WTC11 (cell line): Measurements from ENCODE around the gene C1QTNF8. TPM values are rescaled to one million over a fixed set of nuclear protein-coding genes. Genes with fewer than 3 reads are reported as not detected.
A peak's percentile ranks its signal among the peaks of the same experiment; 100 is the strongest.

Source experiments
- ATAC-seq: fragments of 200-7000 bp; cut with Tn5 transposase; 2 replicates; pipeline ENCODE4 v1.10.0; 2021; ENCODE audit warnings: mild to moderate bottlenecking, moderate library complexity
- CTCF ChIA-PET: fragments of 300-600 bp; sonication (Branson Sonifier 250); formaldehyde crosslinking; loops from one replicate; lab custom pipeline; 2021; ENCODE audit warnings: antibody characterized with exemption; lab: Charles Lee
- POLR2A ChIA-PET: fragments of 350-600 bp; sonication (Branson Sonifier 250); formaldehyde crosslinking; loops from one replicate; lab custom pipeline; 2021; ENCODE audit warnings: antibody characterized with exemption; lab: Charles Lee
- DNase-seq: peaks from one replicate; pipeline ENCODE4 v3.0.0; 2021; ENCODE audit warnings: low spot score
- H3K27ac Mint-ChIP-seq: 2 replicates; pipeline ENCODE4 v1.8.0; 2021; ENCODE audit warnings: mixed read lengths
- H3K27me3 Mint-ChIP-seq: 2 replicates; pipeline ENCODE4 v1.8.0; 2021; ENCODE audit warnings: low read depth, mild to moderate bottlenecking, moderate library complexity, mixed read lengths
- H3K36me3 Mint-ChIP-seq: 2 replicates; pipeline ENCODE4 v1.8.0; 2021; ENCODE audit warnings: mixed read lengths
- H3K4me1 Mint-ChIP-seq: 2 replicates; pipeline ENCODE4 v1.8.0; 2022; ENCODE audit warnings: mixed read lengths
- H3K4me3 Mint-ChIP-seq: 2 replicates; pipeline ENCODE4 v1.8.0; 2021; ENCODE audit warnings: mild to moderate bottlenecking, moderate library complexity, mixed read lengths
- H3K9me3 Mint-ChIP-seq: 2 replicates; pipeline ENCODE4 v1.8.0; 2021; ENCODE audit warnings: mixed read lengths
- ATF1 ChIP-seq: sonication (generic); formaldehyde crosslinking; IDR thresholded peaks from 2 replicates; pipeline ENCODE4 v1.8.1; 2023; ENCODE audit warnings: mild to moderate bottlenecking, moderate library complexity, missing genetic modification reagents
- EMX1 ChIP-seq: fragments of 250-450 bp; sonication (Bioruptor Pico); IDR thresholded peaks from 2 replicates; pipeline ENCODE4 v1.8.0; 2021; ENCODE audit warnings: mild to moderate bottlenecking
- FOXK1 ChIP-seq: sonication (generic); formaldehyde crosslinking; IDR thresholded peaks from 2 replicates; pipeline ENCODE4 v1.8.0; 2022; ENCODE audit warnings: mild to moderate bottlenecking, moderate library complexity, missing genetic modification reagents
- HMGA2 ChIP-seq: fragments of 250-450 bp; sonication (Bioruptor Pico); IDR thresholded peaks from 2 replicates; pipeline ENCODE4 v1.4.0; 2021; ENCODE audit warnings: mild to moderate bottlenecking, moderate library complexity
- IRF2 ChIP-seq: sonication (generic); formaldehyde crosslinking; IDR thresholded peaks from 2 replicates; pipeline ENCODE4 v1.8.0; 2022; ENCODE audit warnings: low read depth, missing genetic modification reagents, borderline replicate concordance
- NFYB ChIP-seq: sonication (generic); formaldehyde crosslinking; conservative IDR thresholded peaks from 2 replicates; pipeline ENCODE4 v1.8.0; 2022; ENCODE audit warnings: low read depth, missing genetic modification reagents
- RELA ChIP-seq: sonication (generic); formaldehyde crosslinking; IDR thresholded peaks from 2 replicates; pipeline ENCODE4 v1.8.1; 2022; ENCODE audit warnings: missing genetic modification reagents, mild to moderate bottlenecking, borderline replicate concordance
- TCF7 ChIP-seq: sonication (generic); formaldehyde crosslinking; IDR thresholded peaks from 2 replicates; pipeline ENCODE4 v1.8.0; 2022; ENCODE audit warnings: mild to moderate bottlenecking, low read depth, missing genetic modification reagents, moderate library complexity
- TEAD4 ChIP-seq: sonication (generic); formaldehyde crosslinking; IDR thresholded peaks from 2 replicates; pipeline ENCODE4 v1.8.0; 2022; ENCODE audit warnings: mild to moderate bottlenecking, missing genetic modification reagents
- ZNF121 ChIP-seq: sonication (generic); formaldehyde crosslinking; IDR thresholded peaks from 2 replicates; pipeline ENCODE4 v1.8.0; 2023; ENCODE audit warnings: missing genetic modification reagents
- ZNF423 ChIP-seq: fragments of 250-450 bp; sonication (Bioruptor Pico); IDR thresholded peaks from 2 replicates; pipeline ENCODE4 v2.1.2; 2022; ENCODE audit warnings: mild to moderate bottlenecking, moderate library complexity
- total RNA-seq: library from RNA; stranded (reverse); gene quantifications from 3 replicates; pipeline ENCODE4 v1.2.3, GENCODE V29; 2021
- TF ChIP-seq, protein P1 (sequence below): sonication (generic); formaldehyde crosslinking; IDR thresholded peaks from 2 replicates; pipeline ENCODE4 v1.8.1; 2023; ENCODE audit warnings: mild to moderate bottlenecking, missing genetic modification reagents, borderline replicate concordance
- TF ChIP-seq, protein P2 (sequence below): sonication (generic); formaldehyde crosslinking; IDR thresholded peaks from 2 replicates; pipeline ENCODE4 v1.8.1; 2022; ENCODE audit warnings: mild to moderate bottlenecking, moderate library complexity, missing genetic modification reagents
- TF ChIP-seq, protein P3 (sequence below): sonication (generic); formaldehyde crosslinking; IDR thresholded peaks from 2 replicates; pipeline ENCODE4 v1.8.0; 2022; ENCODE audit warnings: mild to moderate bottlenecking, missing genetic modification reagents
- TF ChIP-seq, protein P4 (sequence below): fragments of 200-600 bp; IDR thresholded peaks from 2 replicates; pipeline ENCODE4 v1.8.0; 2022; ENCODE audit warnings: antibody characterized with exemption
- TF ChIP-seq, protein P5 (sequence below): sonication (generic); formaldehyde crosslinking; IDR thresholded peaks from 2 replicates; pipeline ENCODE4 v1.8.1; 2022; ENCODE audit warnings: missing genetic modification reagents, borderline replicate concordance
- TF ChIP-seq, protein P6 (sequence below): fragments of 250-450 bp; sonication (Bioruptor Pico); IDR thresholded peaks from 2 replicates; pipeline ENCODE4 v1.9.0; 2021; ENCODE audit warnings: mild to moderate bottlenecking
- TF ChIP-seq, protein P7 (sequence below): sonication (generic); formaldehyde crosslinking; IDR thresholded peaks from 2 replicates; pipeline ENCODE4 v1.8.0; 2022; ENCODE audit warnings: mild to moderate bottlenecking, missing genetic modification reagents
- TF ChIP-seq, protein P8 (sequence below): sonication (generic); formaldehyde crosslinking; IDR thresholded peaks from 2 replicates; pipeline ENCODE4 v1.8.1; 2023; ENCODE audit warnings: mild to moderate bottlenecking, missing genetic modification reagents, moderate library complexity

The C1QTNF8 gene
- total RNA-seq, 1 experiment from 2014 or later, result 0.13 TPM

DNA sequence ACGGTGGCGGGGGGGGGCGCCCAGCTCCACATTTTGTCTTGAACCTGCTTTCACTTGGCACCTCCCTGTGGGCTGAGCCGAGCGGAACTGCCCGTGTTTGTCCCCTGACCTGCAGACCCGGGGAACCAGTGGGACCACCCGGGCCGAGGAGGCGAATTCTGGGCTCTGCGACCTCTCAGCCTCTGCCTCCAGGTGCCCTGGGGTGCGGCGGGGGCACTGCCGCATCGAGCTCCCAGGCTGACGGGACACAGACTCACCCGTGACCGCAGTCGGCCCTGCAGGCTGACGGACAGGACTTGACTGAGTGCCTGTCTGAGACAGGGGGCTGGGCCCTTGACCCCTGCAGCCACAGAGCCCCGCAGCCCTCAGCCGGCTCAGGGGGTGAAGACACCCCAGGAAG, 11.1 kb upstream of the C1QTNF8 start (continued):
- TF ChIP-seq ATF1, result no peak
- TF ChIP-seq, all 79 proteins: peak for 0

DNA sequence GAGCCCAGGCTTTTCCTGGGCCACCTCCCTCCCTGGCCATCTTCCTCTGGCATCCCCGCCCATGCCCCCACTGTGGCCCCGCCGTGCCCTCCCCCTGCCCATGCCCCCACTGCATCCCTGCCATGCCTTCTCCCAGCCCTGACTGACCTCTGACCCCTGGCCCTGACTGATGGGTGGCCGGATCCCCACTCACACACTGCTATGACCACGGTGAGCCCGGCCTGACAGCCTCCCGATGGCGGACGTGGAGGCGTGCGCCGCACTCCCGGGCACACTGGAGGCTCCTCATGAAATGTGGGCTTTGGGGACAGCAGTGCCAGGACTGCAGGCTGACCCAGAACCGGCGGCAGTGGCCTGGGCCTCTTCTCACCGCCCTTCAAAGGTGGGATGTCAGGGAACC, 10.6 kb upstream of the C1QTNF8 start:
- Mint-ChIP-seq H3K27me3 (peaks cover 13% of the 10 kb centered on the region; the same call in 1 of the 2 replicates), H3K9me3 (no peaks in the 10 kb centered on the region), H3K4me1 (no peaks in the 10 kb centered on the region), H3K36me3 (no peaks in the 10 kb centered on the region), H3K4me3 (no peak overlapping the region), H3K27ac (no peak overlapping the region)
- CTCF ChIA-PET, result interaction anchor here (1.0 to 1.4 kb wide), 2 partner anchors 36 to 87 kb away, joined by 3 to 7 read pairs; no protein-coding TSS in a partner anchor
- POLR2A ChIA-PET, result no interaction called here
- no peak for ATAC-seq
- DNase-seq, result no peak
- no peak for TF ChIP-seq HMGA2
- TF ChIP-seq EMX1, result no peak
- TF ChIP-seq FOXK1 (CRISPR knock-in tag), result no peak
- TF ChIP-seq ZNF121, result no peak
- TF ChIP-seq, protein P1, sequence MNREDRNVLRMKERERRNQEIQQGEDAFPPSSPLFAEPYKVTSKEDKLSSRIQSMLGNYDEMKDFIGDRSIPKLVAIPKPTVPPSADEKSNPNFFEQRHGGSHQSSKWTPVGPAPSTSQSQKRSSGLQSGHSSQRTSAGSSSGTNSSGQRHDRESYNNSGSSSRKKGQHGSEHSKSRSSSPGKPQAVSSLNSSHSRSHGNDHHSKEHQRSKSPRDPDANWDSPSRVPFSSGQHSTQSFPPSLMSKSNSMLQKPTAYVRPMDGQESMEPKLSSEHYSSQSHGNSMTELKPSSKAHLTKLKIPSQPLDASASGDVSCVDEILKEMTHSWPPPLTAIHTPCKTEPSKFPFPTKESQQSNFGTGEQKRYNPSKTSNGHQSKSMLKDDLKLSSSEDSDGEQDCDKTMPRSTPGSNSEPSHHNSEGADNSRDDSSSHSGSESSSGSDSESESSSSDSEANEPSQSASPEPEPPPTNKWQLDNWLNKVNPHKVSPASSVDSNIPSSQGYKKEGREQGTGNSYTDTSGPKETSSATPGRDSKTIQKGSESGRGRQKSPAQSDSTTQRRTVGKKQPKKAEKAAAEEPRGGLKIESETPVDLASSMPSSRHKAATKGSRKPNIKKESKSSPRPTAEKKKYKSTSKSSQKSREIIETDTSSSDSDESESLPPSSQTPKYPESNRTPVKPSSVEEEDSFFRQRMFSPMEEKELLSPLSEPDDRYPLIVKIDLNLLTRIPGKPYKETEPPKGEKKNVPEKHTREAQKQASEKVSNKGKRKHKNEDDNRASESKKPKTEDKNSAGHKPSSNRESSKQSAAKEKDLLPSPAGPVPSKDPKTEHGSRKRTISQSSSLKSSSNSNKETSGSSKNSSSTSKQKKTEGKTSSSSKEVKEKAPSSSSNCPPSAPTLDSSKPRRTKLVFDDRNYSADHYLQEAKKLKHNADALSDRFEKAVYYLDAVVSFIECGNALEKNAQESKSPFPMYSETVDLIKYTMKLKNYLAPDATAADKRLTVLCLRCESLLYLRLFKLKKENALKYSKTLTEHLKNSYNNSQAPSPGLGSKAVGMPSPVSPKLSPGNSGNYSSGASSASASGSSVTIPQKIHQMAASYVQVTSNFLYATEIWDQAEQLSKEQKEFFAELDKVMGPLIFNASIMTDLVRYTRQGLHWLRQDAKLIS (CRISPR knock-in tag), result no peak
- TF ChIP-seq, protein P2, sequence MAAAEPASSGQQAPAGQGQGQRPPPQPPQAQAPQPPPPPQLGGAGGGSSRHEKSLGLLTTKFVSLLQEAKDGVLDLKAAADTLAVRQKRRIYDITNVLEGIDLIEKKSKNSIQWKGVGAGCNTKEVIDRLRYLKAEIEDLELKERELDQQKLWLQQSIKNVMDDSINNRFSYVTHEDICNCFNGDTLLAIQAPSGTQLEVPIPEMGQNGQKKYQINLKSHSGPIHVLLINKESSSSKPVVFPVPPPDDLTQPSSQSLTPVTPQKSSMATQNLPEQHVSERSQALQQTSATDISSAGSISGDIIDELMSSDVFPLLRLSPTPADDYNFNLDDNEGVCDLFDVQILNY, result no peak
- TF ChIP-seq IRF2 (CRISPR knock-in tag), result no peak
- no peak for TF ChIP-seq RELA
- TF ChIP-seq, protein P3, sequence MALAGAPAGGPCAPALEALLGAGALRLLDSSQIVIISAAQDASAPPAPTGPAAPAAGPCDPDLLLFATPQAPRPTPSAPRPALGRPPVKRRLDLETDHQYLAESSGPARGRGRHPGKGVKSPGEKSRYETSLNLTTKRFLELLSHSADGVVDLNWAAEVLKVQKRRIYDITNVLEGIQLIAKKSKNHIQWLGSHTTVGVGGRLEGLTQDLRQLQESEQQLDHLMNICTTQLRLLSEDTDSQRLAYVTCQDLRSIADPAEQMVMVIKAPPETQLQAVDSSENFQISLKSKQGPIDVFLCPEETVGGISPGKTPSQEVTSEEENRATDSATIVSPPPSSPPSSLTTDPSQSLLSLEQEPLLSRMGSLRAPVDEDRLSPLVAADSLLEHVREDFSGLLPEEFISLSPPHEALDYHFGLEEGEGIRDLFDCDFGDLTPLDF, result no peak
- TF ChIP-seq, protein P4, sequence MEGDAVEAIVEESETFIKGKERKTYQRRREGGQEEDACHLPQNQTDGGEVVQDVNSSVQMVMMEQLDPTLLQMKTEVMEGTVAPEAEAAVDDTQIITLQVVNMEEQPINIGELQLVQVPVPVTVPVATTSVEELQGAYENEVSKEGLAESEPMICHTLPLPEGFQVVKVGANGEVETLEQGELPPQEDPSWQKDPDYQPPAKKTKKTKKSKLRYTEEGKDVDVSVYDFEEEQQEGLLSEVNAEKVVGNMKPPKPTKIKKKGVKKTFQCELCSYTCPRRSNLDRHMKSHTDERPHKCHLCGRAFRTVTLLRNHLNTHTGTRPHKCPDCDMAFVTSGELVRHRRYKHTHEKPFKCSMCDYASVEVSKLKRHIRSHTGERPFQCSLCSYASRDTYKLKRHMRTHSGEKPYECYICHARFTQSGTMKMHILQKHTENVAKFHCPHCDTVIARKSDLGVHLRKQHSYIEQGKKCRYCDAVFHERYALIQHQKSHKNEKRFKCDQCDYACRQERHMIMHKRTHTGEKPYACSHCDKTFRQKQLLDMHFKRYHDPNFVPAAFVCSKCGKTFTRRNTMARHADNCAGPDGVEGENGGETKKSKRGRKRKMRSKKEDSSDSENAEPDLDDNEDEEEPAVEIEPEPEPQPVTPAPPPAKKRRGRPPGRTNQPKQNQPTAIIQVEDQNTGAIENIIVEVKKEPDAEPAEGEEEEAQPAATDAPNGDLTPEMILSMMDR, result no peak
- TF ChIP-seq, protein P5, sequence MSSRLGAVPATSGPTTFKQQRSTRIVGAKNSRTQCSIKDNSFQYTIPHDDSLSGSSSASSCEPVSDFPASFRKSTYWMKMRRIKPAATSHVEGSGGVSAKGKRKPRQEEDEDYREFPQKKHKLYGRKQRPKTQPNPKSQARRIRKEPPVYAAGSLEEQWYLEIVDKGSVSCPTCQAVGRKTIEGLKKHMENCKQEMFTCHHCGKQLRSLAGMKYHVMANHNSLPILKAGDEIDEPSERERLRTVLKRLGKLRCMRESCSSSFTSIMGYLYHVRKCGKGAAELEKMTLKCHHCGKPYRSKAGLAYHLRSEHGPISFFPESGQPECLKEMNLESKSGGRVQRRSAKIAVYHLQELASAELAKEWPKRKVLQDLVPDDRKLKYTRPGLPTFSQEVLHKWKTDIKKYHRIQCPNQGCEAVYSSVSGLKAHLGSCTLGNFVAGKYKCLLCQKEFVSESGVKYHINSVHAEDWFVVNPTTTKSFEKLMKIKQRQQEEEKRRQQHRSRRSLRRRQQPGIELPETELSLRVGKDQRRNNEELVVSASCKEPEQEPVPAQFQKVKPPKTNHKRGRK (CRISPR knock-in tag), result no peak
- no peak for TF ChIP-seq TCF7
- no peak for TF ChIP-seq NFYB (CRISPR knock-in tag)

DNA sequence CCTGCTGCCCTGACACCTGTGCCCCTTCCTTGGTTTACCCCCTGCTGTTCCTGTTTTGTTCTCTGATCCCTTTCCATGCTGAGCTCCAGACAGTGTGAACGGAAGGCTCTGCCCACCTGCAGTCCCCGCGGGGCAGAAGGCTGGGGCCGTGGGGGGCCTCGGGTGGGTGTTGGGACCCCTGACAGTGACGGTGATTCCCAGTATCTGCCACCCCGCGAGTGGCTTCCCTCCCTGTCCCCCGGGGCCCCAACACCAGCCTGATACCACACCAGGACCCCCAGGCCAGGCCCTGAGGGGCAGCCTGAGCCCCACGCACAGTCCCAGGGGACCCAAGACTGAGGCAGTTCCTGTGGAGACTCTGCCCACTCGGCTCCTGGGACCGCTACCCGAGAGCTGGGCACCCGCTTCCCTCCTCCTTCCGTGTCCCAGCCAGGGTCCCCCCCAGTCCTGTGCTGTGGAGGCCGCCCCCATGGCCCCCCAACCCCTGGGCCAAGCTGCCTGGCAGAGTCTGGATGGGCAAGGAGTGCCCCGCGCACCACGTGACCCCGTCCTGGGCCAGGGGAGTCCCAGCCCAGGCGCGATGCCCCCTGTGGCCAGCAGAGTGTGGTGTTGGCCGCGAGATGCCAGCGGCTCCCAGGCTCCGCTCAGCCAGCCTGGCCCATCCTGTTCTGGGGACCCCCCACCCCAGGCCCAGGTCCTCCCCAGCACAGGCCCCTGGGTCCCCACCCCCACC, 10.0 kb upstream of the C1QTNF8 start:
- CTCF ChIA-PET, result interaction anchor here (0.5 to 1.4 kb wide), 13 partner anchors 9 to 305 kb away, joined by 3 to 7 read pairs (median 3); partner anchors contain the start of gene GNG13
- ATAC-seq, result peak; percentile 77
- no peaks in the 10 kb centered on the region for H3K9me3 Mint-ChIP-seq

More for the DNA sequence above, 10.0 kb upstream of the C1QTNF8 start:
- no peaks in the 10 kb centered on the region for H3K36me3 Mint-ChIP-seq
- H3K4me1 Mint-ChIP-seq, result no peaks in the 10 kb centered on the region
- TF ChIP-seq, protein P6, sequence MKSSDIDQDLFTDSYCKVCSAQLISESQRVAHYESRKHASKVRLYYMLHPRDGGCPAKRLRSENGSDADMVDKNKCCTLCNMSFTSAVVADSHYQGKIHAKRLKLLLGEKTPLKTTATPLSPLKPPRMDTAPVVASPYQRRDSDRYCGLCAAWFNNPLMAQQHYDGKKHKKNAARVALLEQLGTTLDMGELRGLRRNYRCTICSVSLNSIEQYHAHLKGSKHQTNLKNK (CRISPR knock-in tag), result no peak
- TF ChIP-seq TEAD4 (CRISPR knock-in tag) (no peak), ZNF423 (CRISPR knock-in tag) (0 out of 2 replicates have a peak, but pooled peaks have one; percentile 16)
- TF ChIP-seq, protein P7, sequence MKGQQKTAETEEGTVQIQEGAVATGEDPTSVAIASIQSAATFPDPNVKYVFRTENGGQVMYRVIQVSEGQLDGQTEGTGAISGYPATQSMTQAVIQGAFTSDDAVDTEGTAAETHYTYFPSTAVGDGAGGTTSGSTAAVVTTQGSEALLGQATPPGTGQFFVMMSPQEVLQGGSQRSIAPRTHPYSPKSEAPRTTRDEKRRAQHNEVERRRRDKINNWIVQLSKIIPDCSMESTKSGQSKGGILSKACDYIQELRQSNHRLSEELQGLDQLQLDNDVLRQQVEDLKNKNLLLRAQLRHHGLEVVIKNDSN, result peak; percentile 97
- TF ChIP-seq, protein P8, sequence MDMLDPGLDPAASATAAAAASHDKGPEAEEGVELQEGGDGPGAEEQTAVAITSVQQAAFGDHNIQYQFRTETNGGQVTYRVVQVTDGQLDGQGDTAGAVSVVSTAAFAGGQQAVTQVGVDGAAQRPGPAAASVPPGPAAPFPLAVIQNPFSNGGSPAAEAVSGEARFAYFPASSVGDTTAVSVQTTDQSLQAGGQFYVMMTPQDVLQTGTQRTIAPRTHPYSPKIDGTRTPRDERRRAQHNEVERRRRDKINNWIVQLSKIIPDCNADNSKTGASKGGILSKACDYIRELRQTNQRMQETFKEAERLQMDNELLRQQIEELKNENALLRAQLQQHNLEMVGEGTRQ (CRISPR knock-in tag), result peak; percentile 98
- TF ChIP-seq, protein P4, result peak; percentile 85
- H3K27ac Mint-ChIP-seq, result no peak overlapping the region
- H3K4me3 Mint-ChIP-seq, result no peak overlapping the region
- peak; percentile 86 for DNase-seq
- H3K27me3 Mint-ChIP-seq, result peaks cover 13% of the 10 kb centered on the region; the same call in 1 of the 2 replicates
- POLR2A ChIA-PET, result no interaction called here
